RWPE1 (cell line): ENCODE measurements around the gene HOXA10.

Experiments
- CTCF ChIA-PET: fragments of 350-600 bp; sonication (Branson Sonifier 250); formaldehyde crosslinking; extraction: SDS; loops from one replicate; lab custom pipeline; 2021; lab: Yijun Ruan, JAX
- POLR2A ChIA-PET: fragments of 400-600 bp; formaldehyde crosslinking; extraction: SDS; loops from one replicate; lab custom pipeline; 2020; ENCODE audit warnings: antibody characterized with exemption; ENCODE audit not compliant: low non-redundant PET; lab: Yijun Ruan, JAX
- DNase-seq: peaks from one replicate; pipeline ENCODE4 v3.0.0; 2012; ENCODE audit warnings: low spot score
- H3K27ac ChIP-seq: fragments of 450-650 bp; 2 replicates; pipeline ENCODE4 v1.5.1; 2017
- CTCF ChIP-seq: fragments of 450-650 bp; conservative IDR thresholded peaks from 2 replicates; pipeline ENCODE4 v1.5.1; 2017; ENCODE audit warnings: low read depth, mild to moderate bottlenecking

Gene HOXA10

GRCh38 chr7:27149842-27150567 is 24.1 kb downstream of the HOXA10 start:
- no peak for TF ChIP-seq CTCF
- ChIA-PET POLR2A (interaction anchor here (0.6 kb wide), 3 partner anchors 480 to 1270 kb away, joined by 3 to 4 read pairs (median 4); no protein-coding TSS in a partner anchor), CTCF (interaction anchor here (0.6 to 3.4 kb wide), 13 partner anchors 8 to 781 kb away, joined by 3 to 45 read pairs (median 4); partner anchors contain the start of genes HOXA10 and SKAP2)
- peak overlapping the region; percentile 92 for H3K27ac ChIP-seq
- no peak for DNase-seq

GRCh38 chr7:27148756-27149641 is 25.1 kb downstream of the HOXA10 start:
- peak overlapping the region; percentile 84 for H3K27ac ChIP-seq
- ChIA-PET POLR2A (interaction anchor here (0.6 to 0.8 kb wide), 3 partner anchors 13 to 1091 kb away, joined by 4 read pairs; no protein-coding TSS in a partner anchor), CTCF (interaction anchor here (0.8 to 3.4 kb wide), 5 partner anchors 12 to 23 kb away, joined by 3 to 45 read pairs (median 4); partner anchors contain the start of gene HOXA9)
- DNase-seq = no peak
- TF ChIP-seq CTCF = no peak

- H3K27ac ChIP-seq = peak overlapping the region; percentile 84
- TF ChIP-seq CTCF = no peak
- CTCF ChIA-PET = interaction anchor here (0.6 to 1.2 kb wide), 6 partner anchors 13 to 779 kb away, joined by 3 to 7 read pairs (median 3); partner anchors contain the start of gene HOXA9
- POLR2A ChIA-PET = no interaction called here
- no peak for DNase-seq
These were observed 25.9 kb downstream of the HOXA10 start for GRCh38 chr7:27148031-27148755.

GRCh38 chr7:27147199-27148030 is 26.7 kb downstream of the HOXA10 start, which contains the start of gene HOXA6:
Gene HOXA6 (minus strand): TSS chr7:27147774. CDS start chr7:27147749, 25 bp downstream.
- POLR2A ChIA-PET = interaction anchor here (0.5 kb wide), 1 partner anchor 32 kb away, joined by 3 read pairs; no protein-coding TSS in a partner anchor

More at GRCh38 chr7:27147199-27148030, 26.7 kb downstream of the HOXA10 start, which contains the start of gene HOXA6:
- no peak for TF ChIP-seq CTCF
- H3K27ac ChIP-seq = peak within 1 kb of the TSS; percentile 84
- no peak for DNase-seq
- CTCF ChIA-PET = interaction anchor here (0.6 kb wide), 2 partner anchors 297 to 463 kb away, joined by 3 to 4 read pairs; no protein-coding TSS in a partner anchor
